ENCODE data around the gene LONRF3.

DNA sequence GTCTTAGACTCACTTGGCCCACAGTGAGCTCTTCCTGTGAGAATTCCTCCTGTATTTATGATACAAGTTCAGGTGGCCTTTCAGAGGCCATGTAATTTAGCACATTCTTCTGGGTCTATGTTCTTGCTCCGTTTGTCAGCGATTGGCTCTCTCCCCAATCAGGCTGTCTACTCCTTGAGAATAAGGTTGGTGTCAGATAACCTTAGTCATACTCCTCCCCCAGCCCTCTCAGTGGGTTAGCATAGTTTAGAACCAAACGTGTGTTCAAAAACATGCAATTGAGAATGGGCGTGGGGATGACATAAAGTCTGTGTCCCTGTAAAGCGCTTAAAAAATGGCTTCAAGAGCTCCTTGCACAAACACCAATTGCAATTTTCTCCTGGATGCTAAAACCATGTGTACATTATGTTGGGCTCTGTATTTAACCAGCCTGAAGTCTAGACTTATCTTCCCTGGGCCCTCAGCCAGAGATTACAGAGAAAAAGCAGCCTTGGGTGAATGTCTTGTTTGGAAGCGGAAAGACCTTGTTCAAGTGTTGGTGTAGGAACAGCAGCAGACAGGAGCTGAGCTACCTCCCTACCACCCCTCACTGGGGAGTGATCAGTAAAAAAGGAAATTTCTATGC lies 88.4 kb downstream of the LONRF3 start:
- TF ChIP-seq, protein P1, sequence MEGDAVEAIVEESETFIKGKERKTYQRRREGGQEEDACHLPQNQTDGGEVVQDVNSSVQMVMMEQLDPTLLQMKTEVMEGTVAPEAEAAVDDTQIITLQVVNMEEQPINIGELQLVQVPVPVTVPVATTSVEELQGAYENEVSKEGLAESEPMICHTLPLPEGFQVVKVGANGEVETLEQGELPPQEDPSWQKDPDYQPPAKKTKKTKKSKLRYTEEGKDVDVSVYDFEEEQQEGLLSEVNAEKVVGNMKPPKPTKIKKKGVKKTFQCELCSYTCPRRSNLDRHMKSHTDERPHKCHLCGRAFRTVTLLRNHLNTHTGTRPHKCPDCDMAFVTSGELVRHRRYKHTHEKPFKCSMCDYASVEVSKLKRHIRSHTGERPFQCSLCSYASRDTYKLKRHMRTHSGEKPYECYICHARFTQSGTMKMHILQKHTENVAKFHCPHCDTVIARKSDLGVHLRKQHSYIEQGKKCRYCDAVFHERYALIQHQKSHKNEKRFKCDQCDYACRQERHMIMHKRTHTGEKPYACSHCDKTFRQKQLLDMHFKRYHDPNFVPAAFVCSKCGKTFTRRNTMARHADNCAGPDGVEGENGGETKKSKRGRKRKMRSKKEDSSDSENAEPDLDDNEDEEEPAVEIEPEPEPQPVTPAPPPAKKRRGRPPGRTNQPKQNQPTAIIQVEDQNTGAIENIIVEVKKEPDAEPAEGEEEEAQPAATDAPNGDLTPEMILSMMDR (IDR thresholded peaks at IDR 0.05): no peak
- TF ChIP-seq POLR2AphosphoS5 (IDR thresholded peaks at IDR 0.05) (no peak), EP300 (IDR thresholded peaks at IDR 0.05) (no peak), POLR2A (IDR thresholded peaks at IDR 0.05) (no peak)
